Fibroblast of peridontal ligament (primary cell): ENCODE measurements around the gene GFAP.

Source experiments
- DNase-seq: peaks from one replicate; pipeline ENCODE4 v3.0.0-alpha.2; 2010; ENCODE audit errors: extremely low read depth

The GFAP gene

DNA sequence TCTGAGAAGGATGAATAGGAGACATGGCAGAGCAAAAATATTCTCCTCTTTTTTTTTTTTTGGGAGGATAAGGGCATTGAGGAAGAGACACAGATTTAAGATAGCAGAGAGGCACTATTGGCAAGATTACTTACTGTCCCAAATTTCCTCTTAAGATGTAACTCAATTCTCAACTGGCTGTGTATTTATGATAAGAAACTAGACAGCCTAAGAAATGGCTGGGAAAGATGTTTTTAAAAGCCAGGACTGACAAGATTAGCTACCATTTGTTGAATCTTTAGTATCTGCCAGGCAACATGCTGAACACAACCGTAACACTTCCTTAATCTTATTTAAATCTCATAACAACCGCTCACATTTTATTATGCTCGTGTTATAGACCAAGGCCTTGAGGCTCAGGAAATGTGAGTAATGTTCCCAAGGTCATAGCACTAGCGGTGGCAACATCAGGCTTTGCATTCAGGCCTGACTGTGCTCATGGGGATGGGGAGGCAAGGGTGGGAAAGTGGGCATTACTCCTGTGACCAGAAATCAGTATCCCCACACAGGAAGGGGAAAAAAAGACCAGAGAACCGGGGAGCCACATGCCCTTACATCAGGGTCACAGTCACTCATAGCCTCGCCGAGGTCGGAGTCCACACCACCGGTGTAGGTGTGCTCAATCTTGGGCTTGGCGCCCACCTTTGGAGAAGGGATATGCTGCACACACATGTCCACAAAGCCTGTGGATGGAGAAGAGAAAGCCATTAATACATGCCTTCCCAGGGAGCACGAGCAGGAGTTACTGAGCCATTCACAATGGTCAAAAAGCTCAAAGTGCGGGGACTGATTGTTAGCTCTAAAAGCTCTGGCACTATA, 52.0 kb downstream of the GFAP start:
- DNase-seq: no peak

- DNase-seq: no peak
These were observed 52.9 kb downstream of the GFAP start for GRCh38 chr17:44862278-44862914.

DNA sequence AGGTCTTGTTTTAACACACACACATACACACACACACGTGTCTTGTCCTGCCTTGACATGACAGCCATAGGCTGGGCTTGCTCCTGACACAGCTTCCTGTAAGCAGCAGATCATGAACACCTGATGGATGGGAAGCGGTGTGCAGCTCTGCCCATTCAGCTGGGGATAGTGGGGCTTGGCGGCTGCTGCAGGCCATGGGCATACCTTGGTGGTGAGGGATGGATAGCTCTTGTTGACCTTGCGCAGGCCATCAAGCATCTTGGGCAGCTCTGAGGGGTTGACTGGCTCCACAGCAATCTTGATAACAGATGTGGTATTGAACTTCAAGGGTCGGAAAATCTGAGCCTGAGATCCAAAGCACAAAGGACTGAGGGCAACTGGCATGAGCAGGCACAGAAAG, 55.6 kb downstream of the GFAP start:
- DNase-seq: no peak

DNA sequence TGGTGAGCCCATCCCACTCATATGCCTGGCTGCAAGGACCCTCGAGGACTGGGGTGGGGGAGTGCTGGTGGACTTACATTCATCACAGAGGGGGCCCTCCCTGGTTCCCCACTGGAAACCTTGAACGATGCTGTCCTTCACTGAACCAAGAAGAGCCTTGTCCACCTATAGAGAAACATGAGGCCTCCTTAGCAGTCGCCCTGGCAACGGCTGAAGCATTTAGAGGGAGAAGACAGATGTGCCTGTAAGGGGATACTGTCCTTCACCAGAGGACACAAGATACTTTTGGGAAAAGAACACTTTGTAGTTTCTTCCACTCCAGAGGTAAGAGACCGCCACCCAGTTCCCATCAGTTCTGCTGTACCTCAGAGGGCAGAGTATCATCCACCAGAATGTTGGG, 61.1 kb downstream of the GFAP start:
- DNase-seq: no peak
